HCT116 (cell line): ENCODE results near the gene SMYD3. TPM values are rescaled to one million over a fixed set of nuclear protein-coding genes. Genes with fewer than 3 reads are reported as not detected.

Experiments used
- ATAC-seq: fragments of 200-7000 bp; cut with Tn5 transposase; 2 replicates; pipeline ENCODE4 v1.9.1; 2020; ENCODE audit warnings: mild to moderate bottlenecking, moderate library complexity
- BruUV-seq: library from RNA; stranded (reverse); fragments of 400-500 nt; replicated peaks from 2 replicates; lab custom pipeline; 2021; lab: Mats Ljungman, UMichigan
- CTCF ChIA-PET: fragments of 300-600 bp; sonication (Branson Sonifier 250); formaldehyde crosslinking; loops from one replicate; lab custom pipeline; 2021; ENCODE audit warnings: antibody characterized with exemption; lab: Charles Lee
- POLR2A ChIA-PET: fragments of 300-600, 350-600 bp; sonication (Branson Sonifier 250); formaldehyde crosslinking; loops from one replicate; lab custom pipeline; 2021; ENCODE audit warnings: antibody characterized with exemption; lab: Charles Lee
- RAD21 ChIA-PET, 2 experiments: fragments of 300-600 bp; sonication (Branson Sonifier 250); formaldehyde crosslinking; loops; one replicate each; lab custom pipeline; 2023; ENCODE audit warnings: low total read pairs in 2 of 2; ENCODE audit not compliant: uncharacterized antibody in 2 of 2, unreplicated experiment in 2 of 2, low non-redundant PET in 1 of 2; lab: Charles Lee
- DNase-seq: peaks from one replicate; pipeline ENCODE4 v3.0.0-alpha.2; 2010; ENCODE audit warnings: low read depth, low spot score
- H2AFZ ChIP-seq: fragments of 200-600 bp; shearing (Covaris generic), sonication (generic); 2 replicates; pipeline ENCODE4 v1.6.1; 2017; ENCODE audit warnings: low read depth, mixed run types, mixed read lengths, antibody characterized with exemption, low read length; ENCODE audit not compliant: poor library complexity, severe bottlenecking
- H3K27ac ChIP-seq: 2 replicates; pipeline ENCODE4 v1.5.1; 2012; ENCODE audit warnings: low read depth, low read length
- H3K27me3 ChIP-seq: fragments of 200-600 bp; sonication (generic); 2 replicates; pipeline ENCODE4 v1.6.1; 2016; ENCODE audit warnings: mixed run types, low read length, mixed read lengths; ENCODE audit not compliant: insufficient read depth
- H3K36me3 ChIP-seq, 2 experiments: fragments of 200-500 bp in 1 of 2; fragments of 200-600 bp in 1 of 2; sonication (Bioruptor generic) in 1 of 2; sonication (generic) in 1 of 2; 2 replicates each; pipeline versions ENCODE4 v1.5.1 to v1.6.1; 2014 to 2016; ENCODE audit warnings: low read length in 2 of 2, inconsistent platforms in 1 of 2, mixed read lengths in 1 of 2, mixed run types in 1 of 2; ENCODE audit not compliant: insufficient read depth in 2 of 2, control insufficient read depth in 1 of 2
- H3K4me1 ChIP-seq, 2 experiments: fragments of 200-600 bp in 1 of 2; sonication (generic) in 1 of 2; 2 replicates each; pipeline versions ENCODE4 v1.5.1 to v1.6.1; 2012 to 2017; ENCODE audit warnings: low read length in 2 of 2, inconsistent platforms in 1 of 2, mild to moderate bottlenecking in 1 of 2, mixed read lengths in 1 of 2, mixed run types in 1 of 2, moderate library complexity in 1 of 2; ENCODE audit not compliant: insufficient read depth in 2 of 2, control insufficient read depth in 1 of 2
- H3K4me2 ChIP-seq: fragments of 200-600 bp; sonication (generic); 2 replicates; pipeline ENCODE4 v1.6.1; 2017; ENCODE audit warnings: mixed run types, low read length, mixed read lengths
- H3K4me3 ChIP-seq, 2 experiments: fragments of 200-600 bp in 1 of 2; sonication (generic) in 1 of 2; replicated peaks in 1 of 2; 2 replicates each; pipeline ENCODE4 v1.5.1; 2011 to 2016; ENCODE audit warnings: low read length in 2 of 2, control low read depth in 1 of 2, low read depth in 1 of 2, mild to moderate bottlenecking in 1 of 2, mixed read lengths in 1 of 2, mixed run types in 1 of 2
- H3K79me2 ChIP-seq: fragments of 200-600 bp; sonication (generic); 2 replicates; pipeline ENCODE4 v1.6.1; 2017; ENCODE audit warnings: mild to moderate bottlenecking, mixed run types, low read length, moderate library complexity, mixed read lengths; ENCODE audit not compliant: insufficient read depth
- H3K9ac ChIP-seq: fragments of 200-600 bp; sonication (generic); 2 replicates; pipeline ENCODE4 v1.6.1; 2016; ENCODE audit warnings: low read length, mixed read lengths
- H3K9me2 ChIP-seq: fragments of 200-600 bp; sonication (generic), shearing (Covaris generic); 2 replicates; pipeline ENCODE4 v1.6.1; 2017; ENCODE audit warnings: mixed run types, mild to moderate bottlenecking, moderate library complexity; ENCODE audit not compliant: insufficient read depth
- H3K9me3 ChIP-seq, 2 experiments: fragments of 200-500 bp in 1 of 2; fragments of 200-600 bp in 1 of 2; sonication (Bioruptor generic) in 1 of 2; sonication (generic) in 1 of 2; 2 replicates each; pipeline ENCODE4 v1.6.1; 2014 to 2017; ENCODE audit warnings: low read length in 2 of 2, mixed read lengths in 2 of 2, inconsistent platforms in 1 of 2, low read depth in 1 of 2, mild to moderate bottlenecking in 1 of 2, mixed run types in 1 of 2, moderate library complexity in 1 of 2; ENCODE audit not compliant: control insufficient read depth in 1 of 2, insufficient read depth in 1 of 2
- H4K20me1 ChIP-seq: fragments of 200-600 bp; sonication (generic), shearing (Covaris generic); 2 replicates; pipeline ENCODE4 v1.6.1; 2017; ENCODE audit warnings: mixed run types, mild to moderate bottlenecking, moderate library complexity; ENCODE audit not compliant: insufficient read depth
- CBX3 ChIP-seq: IDR thresholded peaks from 2 replicates; pipeline ENCODE4 v1.6.1; 2012; ENCODE audit warnings: low read depth
- CEBPB ChIP-seq: IDR thresholded peaks from 2 replicates; pipeline ENCODE4 v1.6.1; 2012; ENCODE audit warnings: low read depth
- EGR1 ChIP-seq: IDR thresholded peaks from 2 replicates; pipeline ENCODE4 v1.6.1; 2012; ENCODE audit warnings: low read depth
- EZH2 ChIP-seq: fragments of 200-600 bp; sonication (generic); IDR thresholded peaks from 2 replicates; pipeline ENCODE4 v1.6.1; 2017; ENCODE audit warnings: antibody characterized with exemption, mixed run types
- EZH2phosphoT487 ChIP-seq: fragments of 200-600 bp; IDR thresholded peaks from 2 replicates; pipeline ENCODE4 v1.6.1; 2018; ENCODE audit warnings: antibody characterized with exemption, borderline replicate concordance
- POLR2AphosphoS5 ChIP-seq: IDR thresholded peaks from 2 replicates; pipeline ENCODE4 v1.6.1; 2011; ENCODE audit warnings: mild to moderate bottlenecking, low read depth, low read length, moderate library complexity
- SIN3A ChIP-seq: IDR thresholded peaks from 2 replicates; pipeline ENCODE4 v1.6.1; 2012; ENCODE audit warnings: low read depth
- SP1 ChIP-seq: IDR thresholded peaks from 2 replicates; pipeline ENCODE4 v1.6.1; 2012; ENCODE audit warnings: low read depth
- SRF ChIP-seq: IDR thresholded peaks from 2 replicates; pipeline ENCODE4 v1.6.1; 2012; ENCODE audit warnings: low read depth
- YY1 ChIP-seq: IDR thresholded peaks from 2 replicates; pipeline ENCODE4 v1.6.1; 2011; ENCODE audit warnings: low read length, low read depth, moderate library complexity, mild to moderate bottlenecking; ENCODE audit not compliant: insufficient replicate concordance; ENCODE audit errors: extremely low read depth
- ZFX ChIP-seq: fragments of 450-650 bp; IDR thresholded peaks from 2 replicates; pipeline ENCODE4 v1.6.1; 2017
- ZNF274 ChIP-seq: fragments of 200-500 bp; sonication (Bioruptor generic); IDR thresholded peaks from 2 replicates; pipeline ENCODE4 v1.6.1; 2014; ENCODE audit warnings: mild to moderate bottlenecking, low read depth, low read length, inconsistent platforms
- intact Hi-C: fragments of 100-400 bp; cut with micrococcal nuclease; formaldehyde crosslinking; loops from 2 replicates; pipeline ENCODE4 v1.10.0; 2022
- total RNA-seq: library from RNA; stranded (reverse); gene quantifications from one replicate; pipeline ENCODE4 v1.2.1, GENCODE V29; 2021; ENCODE audit not compliant: unreplicated experiment
- TF ChIP-seq, protein P1 (sequence below): IDR thresholded peaks from 2 replicates; pipeline ENCODE4 v1.6.1; 2012; ENCODE audit warnings: low read depth
- TF ChIP-seq, protein P2 (sequence below): IDR thresholded peaks from 2 replicates; pipeline ENCODE4 v1.6.1; 2012
- TF ChIP-seq, protein P3 (sequence below): IDR thresholded peaks from 2 replicates; pipeline ENCODE4 v1.6.1; 2012
- TF ChIP-seq, protein P4 (sequence below), 3 experiments: fragments of 200-600 bp in 1 of 3; sonication (generic) in 1 of 3; IDR thresholded peaks in 2 of 3; conservative IDR thresholded peaks in 1 of 3; 2 replicates each; pipeline ENCODE4 v1.5.1; 2012 to 2017; ENCODE audit warnings: low read depth in 2 of 3, low read length in 2 of 3, antibody characterized with exemption in 1 of 3, borderline replicate concordance in 1 of 3, control low read depth in 1 of 3, mild to moderate bottlenecking in 1 of 3, mixed read lengths in 1 of 3, mixed run types in 1 of 3, moderate library complexity in 1 of 3; ENCODE audit not compliant: insufficient read depth in 1 of 3
- TF ChIP-seq, protein P5 (sequence below): IDR thresholded peaks from 2 replicates; pipeline ENCODE4 v1.6.1; 2011; ENCODE audit warnings: mild to moderate bottlenecking, low read length, moderate library complexity; ENCODE audit not compliant: insufficient replicate concordance; ENCODE audit errors: extremely low read depth

The SMYD3 gene
- total RNA-seq, 1 experiment from 2014 or later = 33.6 TPM

DNA sequence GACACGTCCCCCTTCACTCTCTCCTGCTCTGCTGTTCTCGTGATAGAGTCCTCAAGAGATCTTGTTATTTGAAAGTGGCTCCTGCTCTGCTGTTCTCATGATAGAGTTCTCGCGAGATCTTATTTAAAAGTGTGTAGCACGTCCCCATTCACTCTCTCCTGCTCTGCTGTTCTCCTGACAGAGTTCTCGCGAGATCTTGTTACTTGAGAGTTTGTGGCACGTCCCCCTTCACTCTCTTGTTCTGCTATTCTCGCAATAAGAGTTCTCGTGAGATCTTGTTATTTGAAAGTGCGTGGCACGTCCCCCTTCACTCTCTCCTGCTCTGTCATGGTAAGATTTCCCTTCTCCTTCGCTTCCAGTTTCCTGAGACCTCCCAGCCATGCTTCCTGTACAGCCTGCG is 47.9 kb downstream of the SMYD3 start:
- Histone ChIP-seq H3K4me1 (no peaks in the 10 kb centered on the region), H3K9me3 (no peaks in the 10 kb centered on the region), H3K27ac (no peak overlapping the region), H3K4me2 (no peak overlapping the region)
- TF ChIP-seq, protein P1, sequence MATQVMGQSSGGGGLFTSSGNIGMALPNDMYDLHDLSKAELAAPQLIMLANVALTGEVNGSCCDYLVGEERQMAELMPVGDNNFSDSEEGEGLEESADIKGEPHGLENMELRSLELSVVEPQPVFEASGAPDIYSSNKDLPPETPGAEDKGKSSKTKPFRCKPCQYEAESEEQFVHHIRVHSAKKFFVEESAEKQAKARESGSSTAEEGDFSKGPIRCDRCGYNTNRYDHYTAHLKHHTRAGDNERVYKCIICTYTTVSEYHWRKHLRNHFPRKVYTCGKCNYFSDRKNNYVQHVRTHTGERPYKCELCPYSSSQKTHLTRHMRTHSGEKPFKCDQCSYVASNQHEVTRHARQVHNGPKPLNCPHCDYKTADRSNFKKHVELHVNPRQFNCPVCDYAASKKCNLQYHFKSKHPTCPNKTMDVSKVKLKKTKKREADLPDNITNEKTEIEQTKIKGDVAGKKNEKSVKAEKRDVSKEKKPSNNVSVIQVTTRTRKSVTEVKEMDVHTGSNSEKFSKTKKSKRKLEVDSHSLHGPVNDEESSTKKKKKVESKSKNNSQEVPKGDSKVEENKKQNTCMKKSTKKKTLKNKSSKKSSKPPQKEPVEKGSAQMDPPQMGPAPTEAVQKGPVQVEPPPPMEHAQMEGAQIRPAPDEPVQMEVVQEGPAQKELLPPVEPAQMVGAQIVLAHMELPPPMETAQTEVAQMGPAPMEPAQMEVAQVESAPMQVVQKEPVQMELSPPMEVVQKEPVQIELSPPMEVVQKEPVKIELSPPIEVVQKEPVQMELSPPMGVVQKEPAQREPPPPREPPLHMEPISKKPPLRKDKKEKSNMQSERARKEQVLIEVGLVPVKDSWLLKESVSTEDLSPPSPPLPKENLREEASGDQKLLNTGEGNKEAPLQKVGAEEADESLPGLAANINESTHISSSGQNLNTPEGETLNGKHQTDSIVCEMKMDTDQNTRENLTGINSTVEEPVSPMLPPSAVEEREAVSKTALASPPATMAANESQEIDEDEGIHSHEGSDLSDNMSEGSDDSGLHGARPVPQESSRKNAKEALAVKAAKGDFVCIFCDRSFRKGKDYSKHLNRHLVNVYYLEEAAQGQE = no peak
- TF ChIP-seq, protein P2, sequence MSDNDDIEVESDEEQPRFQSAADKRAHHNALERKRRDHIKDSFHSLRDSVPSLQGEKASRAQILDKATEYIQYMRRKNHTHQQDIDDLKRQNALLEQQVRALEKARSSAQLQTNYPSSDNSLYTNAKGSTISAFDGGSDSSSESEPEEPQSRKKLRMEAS = no peak
- TF ChIP-seq POLR2AphosphoS5 = no peak
- TF ChIP-seq EGR1 = no peak
- TF ChIP-seq SP1 = no peak
- no peak for TF ChIP-seq YY1
- TF ChIP-seq ZFX = no peak
- no peak for TF ChIP-seq SIN3A
- TF ChIP-seq SRF = no peak
- no peak for TF ChIP-seq CBX3
- TF ChIP-seq, protein P3, sequence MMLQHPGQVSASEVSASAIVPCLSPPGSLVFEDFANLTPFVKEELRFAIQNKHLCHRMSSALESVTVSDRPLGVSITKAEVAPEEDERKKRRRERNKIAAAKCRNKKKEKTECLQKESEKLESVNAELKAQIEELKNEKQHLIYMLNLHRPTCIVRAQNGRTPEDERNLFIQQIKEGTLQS = no peak
- no peak for TF ChIP-seq ZNF274
- TF ChIP-seq CEBPB = no peak
- TF ChIP-seq EZH2 = no peak
- TF ChIP-seq, protein P4, sequence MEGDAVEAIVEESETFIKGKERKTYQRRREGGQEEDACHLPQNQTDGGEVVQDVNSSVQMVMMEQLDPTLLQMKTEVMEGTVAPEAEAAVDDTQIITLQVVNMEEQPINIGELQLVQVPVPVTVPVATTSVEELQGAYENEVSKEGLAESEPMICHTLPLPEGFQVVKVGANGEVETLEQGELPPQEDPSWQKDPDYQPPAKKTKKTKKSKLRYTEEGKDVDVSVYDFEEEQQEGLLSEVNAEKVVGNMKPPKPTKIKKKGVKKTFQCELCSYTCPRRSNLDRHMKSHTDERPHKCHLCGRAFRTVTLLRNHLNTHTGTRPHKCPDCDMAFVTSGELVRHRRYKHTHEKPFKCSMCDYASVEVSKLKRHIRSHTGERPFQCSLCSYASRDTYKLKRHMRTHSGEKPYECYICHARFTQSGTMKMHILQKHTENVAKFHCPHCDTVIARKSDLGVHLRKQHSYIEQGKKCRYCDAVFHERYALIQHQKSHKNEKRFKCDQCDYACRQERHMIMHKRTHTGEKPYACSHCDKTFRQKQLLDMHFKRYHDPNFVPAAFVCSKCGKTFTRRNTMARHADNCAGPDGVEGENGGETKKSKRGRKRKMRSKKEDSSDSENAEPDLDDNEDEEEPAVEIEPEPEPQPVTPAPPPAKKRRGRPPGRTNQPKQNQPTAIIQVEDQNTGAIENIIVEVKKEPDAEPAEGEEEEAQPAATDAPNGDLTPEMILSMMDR (IDR thresholded peaks at IDR 0.05 in 2 of 3, conservative IDR thresholded peaks at IDR 0.05 in 1 of 3; ENCODE audit: borderline replicate concordance in 1 of 3, insufficient read depth in 1 of 3, low read depth in 2 of 3, low read length in 2 of 3) = no peak
- TF ChIP-seq, protein P5, sequence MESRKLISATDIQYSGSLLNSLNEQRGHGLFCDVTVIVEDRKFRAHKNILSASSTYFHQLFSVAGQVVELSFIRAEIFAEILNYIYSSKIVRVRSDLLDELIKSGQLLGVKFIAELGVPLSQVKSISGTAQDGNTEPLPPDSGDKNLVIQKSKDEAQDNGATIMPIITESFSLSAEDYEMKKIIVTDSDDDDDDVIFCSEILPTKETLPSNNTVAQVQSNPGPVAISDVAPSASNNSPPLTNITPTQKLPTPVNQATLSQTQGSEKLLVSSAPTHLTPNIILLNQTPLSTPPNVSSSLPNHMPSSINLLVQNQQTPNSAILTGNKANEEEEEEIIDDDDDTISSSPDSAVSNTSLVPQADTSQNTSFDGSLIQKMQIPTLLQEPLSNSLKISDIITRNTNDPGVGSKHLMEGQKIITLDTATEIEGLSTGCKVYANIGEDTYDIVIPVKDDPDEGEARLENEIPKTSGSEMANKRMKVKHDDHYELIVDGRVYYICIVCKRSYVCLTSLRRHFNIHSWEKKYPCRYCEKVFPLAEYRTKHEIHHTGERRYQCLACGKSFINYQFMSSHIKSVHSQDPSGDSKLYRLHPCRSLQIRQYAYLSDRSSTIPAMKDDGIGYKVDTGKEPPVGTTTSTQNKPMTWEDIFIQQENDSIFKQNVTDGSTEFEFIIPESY = no peak
- TF ChIP-seq EZH2phosphoT487 = no peak
- TF ChIP-seq, all 23 proteins: peak for 0
- Histone ChIP-seq H3K36me3 (no peaks in the 10 kb centered on the region), H3K27me3 (no peaks in the 10 kb centered on the region), H3K79me2 (peaks cover 3% of the 10 kb centered on the region; the same call in 1 of the 2 replicates), H3K9me2 (no peaks in the 10 kb centered on the region), H3K4me3 (no peak overlapping the region), H4K20me1 (no peaks in the 10 kb centered on the region), H3K9ac (no peak overlapping the region), H2AFZ (no peak overlapping the region)
- RAD21 ChIA-PET = no interaction called here
- no peak for ATAC-seq
- no TSS peak for BruUV-seq
- intact Hi-C loops = loop anchor here (10.0 kb wide), 1 partner anchor 174 kb away; no protein-coding TSS in a partner anchor
- CTCF ChIA-PET = no interaction called here
- POLR2A ChIA-PET = no interaction called here
- no peak for DNase-seq
